Measurements from ENCODE around the gene TP53AIP1. TPM values are rescaled to one million over a fixed set of nuclear protein-coding genes. Genes with fewer than 3 reads are reported as not detected.

TP53AIP1 gene
- total and polyA plus RNA-seq, 2 of the 8 experiments (the other 6 are each of a cell fraction or from before 2014, with no cell fraction given), result 0.03 TPM; not detected in 1

DNA sequence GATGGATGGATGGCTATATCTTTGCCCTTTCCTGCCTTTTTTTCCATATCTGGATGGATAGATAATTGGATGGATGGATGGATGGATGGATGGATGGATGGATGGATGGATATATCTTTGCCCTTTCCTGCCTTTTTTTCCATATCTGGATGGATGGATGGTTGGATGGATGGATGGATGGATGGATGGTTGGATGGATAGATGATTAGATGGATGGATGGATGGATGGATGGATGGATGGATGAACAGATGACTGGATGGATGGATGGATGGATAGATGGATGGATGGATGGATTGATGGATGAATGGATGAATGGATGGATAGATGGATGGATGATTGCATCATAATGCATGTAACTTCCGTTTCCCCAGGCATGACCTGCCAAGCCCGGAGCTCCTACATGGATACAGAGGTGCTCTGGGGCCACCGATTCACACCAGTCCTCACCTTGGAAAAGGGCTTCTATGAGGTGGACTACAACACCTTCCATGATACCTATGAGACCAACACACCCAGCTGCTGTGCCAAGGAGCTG lies 26.6 kb downstream of the TP53AIP1 start (continued):
- TF ChIP-seq, protein P1, sequence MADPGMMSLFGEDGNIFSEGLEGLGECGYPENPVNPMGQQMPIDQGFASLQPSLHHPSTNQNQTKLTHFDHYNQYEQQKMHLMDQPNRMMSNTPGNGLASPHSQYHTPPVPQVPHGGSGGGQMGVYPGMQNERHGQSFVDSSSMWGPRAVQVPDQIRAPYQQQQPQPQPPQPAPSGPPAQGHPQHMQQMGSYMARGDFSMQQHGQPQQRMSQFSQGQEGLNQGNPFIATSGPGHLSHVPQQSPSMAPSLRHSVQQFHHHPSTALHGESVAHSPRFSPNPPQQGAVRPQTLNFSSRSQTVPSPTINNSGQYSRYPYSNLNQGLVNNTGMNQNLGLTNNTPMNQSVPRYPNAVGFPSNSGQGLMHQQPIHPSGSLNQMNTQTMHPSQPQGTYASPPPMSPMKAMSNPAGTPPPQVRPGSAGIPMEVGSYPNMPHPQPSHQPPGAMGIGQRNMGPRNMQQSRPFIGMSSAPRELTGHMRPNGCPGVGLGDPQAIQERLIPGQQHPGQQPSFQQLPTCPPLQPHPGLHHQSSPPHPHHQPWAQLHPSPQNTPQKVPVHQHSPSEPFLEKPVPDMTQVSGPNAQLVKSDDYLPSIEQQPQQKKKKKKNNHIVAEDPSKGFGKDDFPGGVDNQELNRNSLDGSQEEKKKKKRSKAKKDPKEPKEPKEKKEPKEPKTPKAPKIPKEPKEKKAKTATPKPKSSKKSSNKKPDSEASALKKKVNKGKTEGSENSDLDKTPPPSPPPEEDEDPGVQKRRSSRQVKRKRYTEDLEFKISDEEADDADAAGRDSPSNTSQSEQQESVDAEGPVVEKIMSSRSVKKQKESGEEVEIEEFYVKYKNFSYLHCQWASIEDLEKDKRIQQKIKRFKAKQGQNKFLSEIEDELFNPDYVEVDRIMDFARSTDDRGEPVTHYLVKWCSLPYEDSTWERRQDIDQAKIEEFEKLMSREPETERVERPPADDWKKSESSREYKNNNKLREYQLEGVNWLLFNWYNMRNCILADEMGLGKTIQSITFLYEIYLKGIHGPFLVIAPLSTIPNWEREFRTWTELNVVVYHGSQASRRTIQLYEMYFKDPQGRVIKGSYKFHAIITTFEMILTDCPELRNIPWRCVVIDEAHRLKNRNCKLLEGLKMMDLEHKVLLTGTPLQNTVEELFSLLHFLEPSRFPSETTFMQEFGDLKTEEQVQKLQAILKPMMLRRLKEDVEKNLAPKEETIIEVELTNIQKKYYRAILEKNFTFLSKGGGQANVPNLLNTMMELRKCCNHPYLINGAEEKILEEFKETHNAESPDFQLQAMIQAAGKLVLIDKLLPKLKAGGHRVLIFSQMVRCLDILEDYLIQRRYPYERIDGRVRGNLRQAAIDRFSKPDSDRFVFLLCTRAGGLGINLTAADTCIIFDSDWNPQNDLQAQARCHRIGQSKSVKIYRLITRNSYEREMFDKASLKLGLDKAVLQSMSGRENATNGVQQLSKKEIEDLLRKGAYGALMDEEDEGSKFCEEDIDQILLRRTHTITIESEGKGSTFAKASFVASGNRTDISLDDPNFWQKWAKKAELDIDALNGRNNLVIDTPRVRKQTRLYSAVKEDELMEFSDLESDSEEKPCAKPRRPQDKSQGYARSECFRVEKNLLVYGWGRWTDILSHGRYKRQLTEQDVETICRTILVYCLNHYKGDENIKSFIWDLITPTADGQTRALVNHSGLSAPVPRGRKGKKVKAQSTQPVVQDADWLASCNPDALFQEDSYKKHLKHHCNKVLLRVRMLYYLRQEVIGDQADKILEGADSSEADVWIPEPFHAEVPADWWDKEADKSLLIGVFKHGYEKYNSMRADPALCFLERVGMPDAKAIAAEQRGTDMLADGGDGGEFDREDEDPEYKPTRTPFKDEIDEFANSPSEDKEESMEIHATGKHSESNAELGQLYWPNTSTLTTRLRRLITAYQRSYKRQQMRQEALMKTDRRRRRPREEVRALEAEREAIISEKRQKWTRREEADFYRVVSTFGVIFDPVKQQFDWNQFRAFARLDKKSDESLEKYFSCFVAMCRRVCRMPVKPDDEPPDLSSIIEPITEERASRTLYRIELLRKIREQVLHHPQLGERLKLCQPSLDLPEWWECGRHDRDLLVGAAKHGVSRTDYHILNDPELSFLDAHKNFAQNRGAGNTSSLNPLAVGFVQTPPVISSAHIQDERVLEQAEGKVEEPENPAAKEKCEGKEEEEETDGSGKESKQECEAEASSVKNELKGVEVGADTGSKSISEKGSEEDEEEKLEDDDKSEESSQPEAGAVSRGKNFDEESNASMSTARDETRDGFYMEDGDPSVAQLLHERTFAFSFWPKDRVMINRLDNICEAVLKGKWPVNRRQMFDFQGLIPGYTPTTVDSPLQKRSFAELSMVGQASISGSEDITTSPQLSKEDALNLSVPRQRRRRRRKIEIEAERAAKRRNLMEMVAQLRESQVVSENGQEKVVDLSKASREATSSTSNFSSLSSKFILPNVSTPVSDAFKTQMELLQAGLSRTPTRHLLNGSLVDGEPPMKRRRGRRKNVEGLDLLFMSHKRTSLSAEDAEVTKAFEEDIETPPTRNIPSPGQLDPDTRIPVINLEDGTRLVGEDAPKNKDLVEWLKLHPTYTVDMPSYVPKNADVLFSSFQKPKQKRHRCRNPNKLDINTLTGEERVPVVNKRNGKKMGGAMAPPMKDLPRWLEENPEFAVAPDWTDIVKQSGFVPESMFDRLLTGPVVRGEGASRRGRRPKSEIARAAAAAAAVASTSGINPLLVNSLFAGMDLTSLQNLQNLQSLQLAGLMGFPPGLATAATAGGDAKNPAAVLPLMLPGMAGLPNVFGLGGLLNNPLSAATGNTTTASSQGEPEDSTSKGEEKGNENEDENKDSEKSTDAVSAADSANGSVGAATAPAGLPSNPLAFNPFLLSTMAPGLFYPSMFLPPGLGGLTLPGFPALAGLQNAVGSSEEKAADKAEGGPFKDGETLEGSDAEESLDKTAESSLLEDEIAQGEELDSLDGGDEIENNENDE (IDR thresholded peaks at IDR 0.05; ENCODE audit: insufficient replicate concordance, low read length), result no peak
- no peak for TF ChIP-seq MAFK (IDR thresholded peaks at IDR 0.05; ENCODE audit: low read depth, low read length)
- no peak for TF ChIP-seq CREB1 (IDR thresholded peaks at IDR 0.05)
- TF ChIP-seq FOSL1 (IDR thresholded peaks at IDR 0.05; ENCODE audit: insufficient read depth, low read depth, low read length), result no peak
- TF ChIP-seq GTF2F1 (IDR thresholded peaks at IDR 0.05; ENCODE audit: borderline replicate concordance, low read depth, low read length), result no peak
- TF ChIP-seq EP300 (IDR thresholded peaks at IDR 0.05; ENCODE audit: borderline replicate concordance in 1 of 2, low read depth in 2 of 2, low read length in 2 of 2), result no peak
- TF ChIP-seq GABPA (IDR thresholded peaks at IDR 0.05; ENCODE audit: borderline replicate concordance, insufficient read depth, low read length), result no peak
- TF ChIP-seq, protein P2, sequence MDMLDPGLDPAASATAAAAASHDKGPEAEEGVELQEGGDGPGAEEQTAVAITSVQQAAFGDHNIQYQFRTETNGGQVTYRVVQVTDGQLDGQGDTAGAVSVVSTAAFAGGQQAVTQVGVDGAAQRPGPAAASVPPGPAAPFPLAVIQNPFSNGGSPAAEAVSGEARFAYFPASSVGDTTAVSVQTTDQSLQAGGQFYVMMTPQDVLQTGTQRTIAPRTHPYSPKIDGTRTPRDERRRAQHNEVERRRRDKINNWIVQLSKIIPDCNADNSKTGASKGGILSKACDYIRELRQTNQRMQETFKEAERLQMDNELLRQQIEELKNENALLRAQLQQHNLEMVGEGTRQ (IDR thresholded peaks at IDR 0.05; ENCODE audit: low read length), result no peak
- TF ChIP-seq, protein P3, sequence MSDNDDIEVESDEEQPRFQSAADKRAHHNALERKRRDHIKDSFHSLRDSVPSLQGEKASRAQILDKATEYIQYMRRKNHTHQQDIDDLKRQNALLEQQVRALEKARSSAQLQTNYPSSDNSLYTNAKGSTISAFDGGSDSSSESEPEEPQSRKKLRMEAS (IDR thresholded peaks at IDR 0.05), result no peak
- no peak for TF ChIP-seq TAF1 (IDR thresholded peaks at IDR 0.05; ENCODE audit: low read depth, low read length)

Data from H1 (cell line).